Measurements from ENCODE around the gene TDG. TPM values are rescaled to one million over a fixed set of nuclear protein-coding genes. Genes with fewer than 3 reads are reported as not detected.

TDG gene
- total and polyA plus RNA-seq, 10 of the 15 experiments (the other 5 are each of a cell fraction or from before 2014, with no cell fraction given), result 29.7 to 68.8 (median 51.2) TPM

DNA sequence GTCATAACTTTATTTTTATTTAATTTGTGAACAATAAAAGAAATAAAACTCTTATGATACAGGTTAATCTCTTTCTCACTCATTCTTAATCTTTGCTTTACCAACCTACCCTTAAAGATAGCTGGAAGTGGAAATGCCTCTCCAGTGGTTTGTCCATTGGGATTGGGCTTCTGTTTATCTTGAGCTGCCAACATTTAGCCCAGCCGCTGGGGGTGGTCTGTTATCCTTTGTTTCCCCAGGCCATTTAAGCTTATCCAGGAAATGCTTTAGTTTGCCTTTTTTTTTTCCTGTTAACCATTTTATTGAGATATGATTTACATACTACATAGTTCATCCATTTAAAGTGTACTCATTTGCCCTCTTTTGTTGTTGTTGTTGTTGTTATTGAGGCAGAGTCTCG lies 8.2 kb downstream of the TDG start:
- no peak overlapping the region for H3K9ac ChIP-seq (ENCODE audit: control insufficient read depth, insufficient read depth, low read length)
- 94% methylated on average over 2 of the region's 2 CpGs for WGBS (ENCODE audit: insufficient coverage, insufficient replicate concordance, low lambda C conversion rate, missing lambda C conversion rate)
- no peak for DNase-seq (ENCODE audit: low read depth, low spot score)

More for the DNA sequence above, 8.2 kb downstream of the TDG start:
- peaks cover 58% of the 10 kb centered on the region for H3K79me2 ChIP-seq (ENCODE audit: control insufficient read depth, insufficient read depth, low read length)
- in situ Hi-C loops (cut with MboI), result no loop called here
- ChIA-PET POLR2A (interaction anchor here (0.6 to 1.3 kb wide), 2 partner anchors 11 to 18 kb away, joined by 3 read pairs; no protein-coding TSS in a partner anchor), RAD21 (ENCODE audit: unreplicated experiment) (interaction anchor here (1.0 to 1.1 kb wide), 2 partner anchors 9 to 135 kb away, joined by 3 to 5 read pairs; no protein-coding TSS in a partner anchor), CTCF (interaction anchor here (0.7 to 2.1 kb wide), 8 partner anchors 44 to 330 kb away, joined by 3 to 7 read pairs (median 4); partner anchors contain the start of gene HSP90B1), SMC1A (ENCODE audit: uncharacterized antibody, unreplicated experiment) (interaction anchor here (0.6 to 2.0 kb wide), 9 partner anchors 10 to 135 kb away, joined by 3 to 12 read pairs (median 3); partner anchors contain the start of gene TDG)
- FAIRE-seq (no peak), ATAC-seq (no peak)
- no peaks in the 10 kb centered on the region for H3K27me3 ChIP-seq (replicated peaks in 1 of 2; ENCODE audit: control insufficient read depth in 2 of 2, insufficient read depth in 2 of 2, low read length in 1 of 2)
- BruUV-seq (replicated peaks), result no TSS peak
- H3K36me3 ChIP-seq (ENCODE audit: control insufficient read depth in 2 of 2, insufficient read depth in 2 of 2, low read length in 1 of 2), result peaks cover 2 to 23% of the 10 kb centered on the region in 2 experiments
- intact Hi-C loops (cut with micrococcal nuclease; ENCODE audit: unreplicated experiment), result no loop called here
- H4K20me1 ChIP-seq (ENCODE audit: control insufficient read depth, insufficient read depth), result no peaks in the 10 kb centered on the region
- H3K9me3 ChIP-seq (replicated peaks; ENCODE audit: control insufficient read depth, insufficient read depth, low read length), result no peaks in the 10 kb centered on the region
- no peak for TF ChIP-seq SP1 (IDR thresholded peaks at IDR 0.05; ENCODE audit: low read depth, low read length)
- TF ChIP-seq TCF3 (IDR thresholded peaks at IDR 0.05; ENCODE audit: borderline replicate concordance, insufficient read depth, low read depth, low read length), result no peak
- TF ChIP-seq PAX5 (IDR thresholded peaks at IDR 0.05; ENCODE audit: borderline replicate concordance, low read depth, low read length), result no peak
- TF ChIP-seq, protein P1, sequence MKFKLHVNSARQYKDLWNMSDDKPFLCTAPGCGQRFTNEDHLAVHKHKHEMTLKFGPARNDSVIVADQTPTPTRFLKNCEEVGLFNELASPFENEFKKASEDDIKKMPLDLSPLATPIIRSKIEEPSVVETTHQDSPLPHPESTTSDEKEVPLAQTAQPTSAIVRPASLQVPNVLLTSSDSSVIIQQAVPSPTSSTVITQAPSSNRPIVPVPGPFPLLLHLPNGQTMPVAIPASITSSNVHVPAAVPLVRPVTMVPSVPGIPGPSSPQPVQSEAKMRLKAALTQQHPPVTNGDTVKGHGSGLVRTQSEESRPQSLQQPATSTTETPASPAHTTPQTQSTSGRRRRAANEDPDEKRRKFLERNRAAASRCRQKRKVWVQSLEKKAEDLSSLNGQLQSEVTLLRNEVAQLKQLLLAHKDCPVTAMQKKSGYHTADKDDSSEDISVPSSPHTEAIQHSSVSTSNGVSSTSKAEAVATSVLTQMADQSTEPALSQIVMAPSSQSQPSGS (IDR thresholded peaks at IDR 0.05; ENCODE audit: low read length), result no peak
- TF ChIP-seq, protein P2, sequence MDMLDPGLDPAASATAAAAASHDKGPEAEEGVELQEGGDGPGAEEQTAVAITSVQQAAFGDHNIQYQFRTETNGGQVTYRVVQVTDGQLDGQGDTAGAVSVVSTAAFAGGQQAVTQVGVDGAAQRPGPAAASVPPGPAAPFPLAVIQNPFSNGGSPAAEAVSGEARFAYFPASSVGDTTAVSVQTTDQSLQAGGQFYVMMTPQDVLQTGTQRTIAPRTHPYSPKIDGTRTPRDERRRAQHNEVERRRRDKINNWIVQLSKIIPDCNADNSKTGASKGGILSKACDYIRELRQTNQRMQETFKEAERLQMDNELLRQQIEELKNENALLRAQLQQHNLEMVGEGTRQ (IDR thresholded peaks at IDR 0.05; ENCODE audit: borderline replicate concordance, low read depth, low read length), result no peak
- no peak for TF ChIP-seq BCL11A (IDR thresholded peaks at IDR 0.05; ENCODE audit: low read depth, low read length)
- no peak for TF ChIP-seq ASH2L (IDR thresholded peaks at IDR 0.05; ENCODE audit: borderline replicate concordance, low read depth)
- TF ChIP-seq RELA (IDR thresholded peaks at IDR 0.05; ENCODE audit: borderline replicate concordance, partially characterized antibody), result no peak
- no peak for TF ChIP-seq CHD1 (IDR thresholded peaks at IDR 0.05; ENCODE audit: low read depth, low read length)
- TF ChIP-seq, protein P3, sequence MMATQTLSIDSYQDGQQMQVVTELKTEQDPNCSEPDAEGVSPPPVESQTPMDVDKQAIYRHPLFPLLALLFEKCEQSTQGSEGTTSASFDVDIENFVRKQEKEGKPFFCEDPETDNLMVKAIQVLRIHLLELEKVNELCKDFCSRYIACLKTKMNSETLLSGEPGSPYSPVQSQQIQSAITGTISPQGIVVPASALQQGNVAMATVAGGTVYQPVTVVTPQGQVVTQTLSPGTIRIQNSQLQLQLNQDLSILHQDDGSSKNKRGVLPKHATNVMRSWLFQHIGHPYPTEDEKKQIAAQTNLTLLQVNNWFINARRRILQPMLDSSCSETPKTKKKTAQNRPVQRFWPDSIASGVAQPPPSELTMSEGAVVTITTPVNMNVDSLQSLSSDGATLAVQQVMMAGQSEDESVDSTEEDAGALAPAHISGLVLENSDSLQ (IDR thresholded peaks at IDR 0.05), result no peak
- TF ChIP-seq EP300 (IDR thresholded peaks at IDR 0.05; ENCODE audit: borderline replicate concordance in 1 of 2, control insufficient read depth in 1 of 2, low read depth in 2 of 2, low read length in 2 of 2), result no peak
- TF ChIP-seq WRNIP1 (IDR thresholded peaks at IDR 0.05; ENCODE audit: borderline replicate concordance, low read depth, low read length), result no peak
- H2AFZ ChIP-seq (ENCODE audit: control insufficient read depth, low read depth, low read length), result no peak overlapping the region
- peaks cover 4% of the 10 kb centered on the region; the same call in 1 of the 2 replicates for H3K4me1 ChIP-seq (ENCODE audit: control insufficient read depth, insufficient read depth, low read length)
- no peak overlapping the region for H3K4me2 ChIP-seq (ENCODE audit: control insufficient read depth, insufficient read depth)
- H3K27ac ChIP-seq (ENCODE audit: control insufficient read depth, insufficient read depth), result no peak overlapping the region
- no peak overlapping the region for H3K4me3 ChIP-seq

Data from GM12878 (cell line).